ENCODE data around the gene TTLL11.

GRCh38 chr9:122036988-122037387 is 56.1 kb downstream of the TTLL11 start:
- TF ChIP-seq CTCF (conservative IDR thresholded peaks at IDR 0.05; ENCODE audit: low read depth, low read length): no peak
- no peak for TF ChIP-seq EZH2 (IDR thresholded peaks at IDR 0.05; ENCODE audit: low read length, unreplicated experiment)
